Kidney (tissue), 14 donors: Measurements from ENCODE around the gene ESD. TPM values are rescaled to one million over a fixed set of nuclear protein-coding genes. Genes with fewer than 3 reads are reported as not detected.

Experiments used
- DNase-seq, 5 donors: peaks; one replicate each; pipeline ENCODE4 v3.0.0-alpha.2; 2013 to 2020
- FAIRE-seq: peaks from 2 replicates; lab custom pipeline; 2012; peaks lifted over from hg19 to GRCh38; lab: Jason Lieb, UNC
- H3K27ac ChIP-seq, 2 donors: one replicate each; pipeline ENCODE4 v1.7.0; 2013; ENCODE audit warnings: low read depth in 2 of 2, low read length in 2 of 2, inconsistent platforms in 1 of 2
- H3K27me3 ChIP-seq: one replicate; pipeline ENCODE4 v1.7.1; 2013; ENCODE audit warnings: low read length, inconsistent platforms; ENCODE audit not compliant: control insufficient read depth, insufficient read depth
- H3K36me3 ChIP-seq, 3 donors: one replicate each; pipeline versions ENCODE4 v1.7.0 to v1.7.1; 2013; ENCODE audit warnings: low read length in 3 of 3, control low read depth in 1 of 3, inconsistent platforms in 1 of 3; ENCODE audit not compliant: insufficient read depth in 3 of 3, control insufficient read depth in 2 of 3
- H3K4me1 ChIP-seq, 3 donors: one replicate each; pipeline versions ENCODE4 v1.7.0 to v1.7.1; 2013; ENCODE audit warnings: low read length in 3 of 3, inconsistent platforms in 1 of 3, low read depth in 1 of 3; ENCODE audit not compliant: control insufficient read depth in 2 of 3, insufficient read depth in 2 of 3
- H3K4me3 ChIP-seq, 3 donors: one replicate each; pipeline versions ENCODE4 v1.7.0 to v1.8.1; 2013; ENCODE audit warnings: low read length in 3 of 3, control low read depth in 1 of 3, inconsistent platforms in 1 of 3
- H3K9ac ChIP-seq, 3 donors: one replicate each; pipeline versions ENCODE4 v1.7.0 to v1.7.1; 2013; ENCODE audit warnings: low read length in 3 of 3, control low read depth in 1 of 3, inconsistent platforms in 1 of 3
- H3K9me3 ChIP-seq, 3 donors: one replicate each; pipeline versions ENCODE4 v1.7.0 to v1.7.1; 2013; ENCODE audit warnings: low read length in 3 of 3, control low read depth in 1 of 3, inconsistent platforms in 1 of 3; ENCODE audit not compliant: control insufficient read depth in 2 of 3, insufficient read depth in 1 of 3
- CTCF ChIP-seq: IDR thresholded peaks from 3 replicates; pipeline ENCODE4 v1.5.1; 2012; ENCODE audit warnings: mild to moderate bottlenecking, moderate library complexity, borderline replicate concordance; ENCODE audit not compliant: insufficient read depth; ENCODE audit errors: extremely low read depth
- intact Hi-C: fragments of 100-400 bp; cut with DNase I; formaldehyde crosslinking; loops from one replicate; pipeline ENCODE4 v1.11.1; 2022
- polyA plus RNA-seq: library from polyadenylated mRNA; stranded (reverse); fragments of 350-450 nt; fragmentation: Illumina TruSeq; extraction: RNeasy Lipid Tissue Mini Kit (QIAGEN cat#74804); gene quantifications from one replicate; pipeline ENCODE4 v1.2.3, GENCODE V29; 2014; ENCODE audit warnings: low read depth, low replicate concordance; ENCODE audit not compliant: insufficient read depth
- total RNA-seq: library from RNA; stranded (reverse); fragmentation: NEBNext Ultra II Directional; extraction: Animal tissue kit (Norgen Biotek cat#: 25700); gene quantifications from one replicate; pipeline ENCODE4 v1.2.1, GENCODE V29; 2021
- donor health status: control.
- donor health status: control.
- donor health status: control.
- donor health status: control.
- donor health status: control.
- donor health status: DM: yes; HTN: yes; CAD: no.
- donor health status: Normal renal cell carcinoma (clear cell type).

Gene ESD
- total and polyA plus RNA-seq, 2 donors from 2014 or later = 98.5 to 179 TPM

- H3K27me3 ChIP-seq = no peaks in the 10 kb centered on the region
- FAIRE-seq = no peak
- H3K36me3 ChIP-seq = peaks cover 18 to 54% (median 32%) of the 10 kb centered on the region in 3 donors
- H3K9me3 ChIP-seq = no peaks in the 10 kb centered on the region
- no peaks in the 10 kb centered on the region for H3K4me1 ChIP-seq
- intact Hi-C loops = no loop called here
- H3K4me3 ChIP-seq = no peak overlapping the region
- DNase-seq = no peak
- H3K27ac ChIP-seq = no peak overlapping the region
- no peak for TF ChIP-seq CTCF
- H3K9ac ChIP-seq = no peak overlapping the region
These were observed 14.9 kb downstream of the ESD start for GRCh38 chr13:46782066-46782465.

- Histone ChIP-seq H3K9me3 (no peaks in the 10 kb centered on the region), H3K27me3 (no peaks in the 10 kb centered on the region), H3K9ac (no peak overlapping the region), H3K27ac (no peak overlapping the region), H3K4me3 (no peak overlapping the region), H3K36me3 (peaks cover 8 to 66% (median 26%) of the 10 kb centered on the region in 3 donors), H3K4me1 (no peaks in the 10 kb centered on the region)
- DNase-seq (no peak), FAIRE-seq (no peak)
- no peak for TF ChIP-seq CTCF
- intact Hi-C loops = no loop called here
These were observed 18.1 kb downstream of the ESD start for GRCh38 chr13:46778890-46779289.

GRCh38 chr13:46778095-46778494 lies 18.9 kb downstream of the ESD start:
- Histone ChIP-seq H3K27me3 (no peaks in the 10 kb centered on the region), H3K9me3 (no peaks in the 10 kb centered on the region), H3K36me3 (peaks cover 5 to 71% (median 26%) of the 10 kb centered on the region in 3 donors), H3K27ac (no peak overlapping the region), H3K4me1 (no peaks in the 10 kb centered on the region), H3K4me3 (no peak overlapping the region), H3K9ac (no peak overlapping the region)
- intact Hi-C loops = no loop called here
- no peak for TF ChIP-seq CTCF
- no peak for DNase-seq
- no peak for FAIRE-seq
